Femur (tissue), 1 donor: ENCODE results near the gene HINFP.
"Not testable (repeated sequence)": the region's sequence is repeated elsewhere in the genome, so short reads cannot be mapped to it uniquely, and the experiment has no call there.

ENCODE experiments used
- DNase-seq: peaks from one replicate; pipeline ENCODE4 v3.0.0-alpha.2; 2017

HINFP gene

GRCh38 chr11:119161871-119162270, 40.5 kb downstream of the HINFP start:
- no peak for DNase-seq

GRCh38 chr11:119166368-119167076, 45.1 kb downstream of the HINFP start:
- DNase-seq: no peak

- not testable (repeated sequence) for DNase-seq
These were observed 45.7 kb downstream of the HINFP start for GRCh38 chr11:119167077-119167458.

GRCh38 chr11:119167933-119168332, 46.6 kb downstream of the HINFP start:
- DNase-seq: no peak

GRCh38 chr11:119168471-119169281, 47.3 kb downstream of the HINFP start, which contains the start of gene NLRX1:
Gene NLRX1, plus strand, starts transcription at chr11:119168725. Its CDS starts 2,679 bp downstream, at chr11:119171404.
- peak; percentile 91 for DNase-seq

- DNase-seq: peak; percentile 53
These were observed 47.9 kb downstream of the HINFP start for GRCh38 chr11:119169282-119169719.

GRCh38 chr11:119172513-119172912, 51.1 kb downstream of the HINFP start:
- no peak for DNase-seq

GRCh38 chr11:119173453-119173852, 52.1 kb downstream of the HINFP start:
- DNase-seq: no peak

GRCh38 chr11:119175493-119176077, 54.2 kb downstream of the HINFP start:
- DNase-seq: no peak

GRCh38 chr11:119178166-119178680, 56.8 kb downstream of the HINFP start:
- DNase-seq: no peak

- DNase-seq: no peak
These were observed 58.0 kb downstream of the HINFP start for GRCh38 chr11:119179342-119179741.

- DNase-seq: no peak
These were observed 58.6 kb downstream of the HINFP start for GRCh38 chr11:119179983-119180382.

GRCh38 chr11:119180729-119181676, 59.6 kb downstream of the HINFP start:
- no peak for DNase-seq

- no peak for DNase-seq
These were observed 60.5 kb downstream of the HINFP start for GRCh38 chr11:119181677-119182412.

- DNase-seq: not testable (repeated sequence)
These were observed 63.0 kb downstream of the HINFP start for GRCh38 chr11:119184399-119184798.
